ENCODE results near the gene MCM9. TPM values are rescaled to one million over a fixed set of nuclear protein-coding genes. Genes with fewer than 3 reads are reported as not detected.

The MCM9 gene
- total and polyA plus RNA-seq, 8 donors = 5.0 to 14.4 (median 7.7) TPM

GRCh38 chr6:118764766-118765165, 170.2 kb downstream of the MCM9 start:
- intact Hi-C loops (cut with DNase I) = no loop called here
- ATAC-seq (peak in 2 of 4 donors; percentile 56 to 65), FAIRE-seq (no peak), DNase-seq (no peak)
- Histone ChIP-seq H3K27me3 (no peaks in the 10 kb centered on the region), H3K36me3 (no peaks in the 10 kb centered on the region), H3K4me3 (no peak overlapping the region), H3K27ac (no peak overlapping the region), H3K9me3 (no peaks in the 10 kb centered on the region), H3K4me1 (peaks cover 0 to 7% (median 0%) of the 10 kb centered on the region in 3 donors)
- TF ChIP-seq CTCF (IDR thresholded peaks at IDR 0.05) = no peak
- WGBS, 2 donors = 60 to 63% methylated on average over 3 of the region's 3 CpGs

Other genes starting within 250 kb of the MCM9 start
- 10 to 100 TPM in 3 of 6 donors, 1 to 10 TPM in 3; 4.5 to 13.9 (median 9.6) TPM for gene ASF1A, start 41.0 kb downstream of the MCM9 start, total RNA-seq
- gene ASF1A, start 41.0 kb downstream of the MCM9 start, polyA plus RNA-seq = 1 to 10 TPM; 6.5 to 8.3 TPM
- gene FAM184A, start 143.5 kb upstream of the MCM9 start, total RNA-seq = 1 to 10 TPM; 1.8 to 3.3 (median 2.8) TPM
- 1 to 10 TPM; 3.6 to 6.4 TPM for gene FAM184A, start 143.5 kb upstream of the MCM9 start, polyA plus RNA-seq

Measured in pancreas (tissue), 10 donors.